ENCODE data around the gene NOTCH2.
"Not testable (repeated sequence)": the region's sequence is repeated elsewhere in the genome, so short reads cannot be mapped to it uniquely, and the experiment has no call there.

NOTCH2 gene

DNA sequence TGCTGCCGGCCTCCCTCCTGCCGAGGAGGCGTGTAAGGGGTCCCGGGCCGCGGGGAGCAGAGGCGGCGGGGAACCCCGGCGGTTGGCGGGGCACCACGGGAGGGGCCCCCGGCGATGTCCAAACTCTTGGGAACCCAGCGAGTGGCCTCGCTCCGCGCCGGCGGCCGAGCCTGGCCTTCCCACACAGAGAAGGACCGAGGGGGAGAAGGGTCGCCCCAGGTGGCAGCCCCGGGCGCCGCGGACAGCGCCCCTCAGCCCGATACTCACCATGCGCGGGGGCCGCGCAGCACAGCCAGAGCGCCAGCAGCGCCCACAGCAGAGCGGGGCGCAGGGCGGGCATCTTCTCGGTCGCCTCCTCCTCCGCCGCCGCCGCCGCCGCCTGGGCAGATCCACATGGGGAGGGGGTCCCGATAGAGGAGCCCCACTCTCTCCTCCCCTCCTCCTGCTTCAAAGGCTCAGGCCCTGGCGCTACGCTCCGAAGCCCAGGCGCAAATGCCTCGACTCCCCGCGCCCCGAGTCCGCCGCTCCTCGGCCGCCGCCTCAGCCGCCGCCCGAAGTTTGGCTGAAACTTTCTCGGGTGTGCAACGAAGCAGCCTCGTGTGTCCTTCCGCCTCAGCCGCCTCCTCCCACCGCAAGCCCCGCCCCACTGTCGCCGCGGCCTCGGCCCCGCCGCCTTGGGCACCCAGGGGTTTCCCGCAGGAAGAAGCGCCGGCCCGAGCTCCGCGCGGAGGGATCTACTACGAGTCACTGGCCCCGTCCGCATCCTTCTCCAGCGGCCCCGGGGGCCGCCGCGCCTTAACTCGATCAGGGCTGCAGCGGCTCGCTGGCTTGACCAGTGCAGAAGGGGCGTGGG, at the start of gene NOTCH2:
NOTCH2 (minus strand) TSS at position 596 of the 853 bp plus-strand sequence; CDS start at position 340, 256 bp downstream.
- DNase-seq, result not testable (repeated sequence)

DNA sequence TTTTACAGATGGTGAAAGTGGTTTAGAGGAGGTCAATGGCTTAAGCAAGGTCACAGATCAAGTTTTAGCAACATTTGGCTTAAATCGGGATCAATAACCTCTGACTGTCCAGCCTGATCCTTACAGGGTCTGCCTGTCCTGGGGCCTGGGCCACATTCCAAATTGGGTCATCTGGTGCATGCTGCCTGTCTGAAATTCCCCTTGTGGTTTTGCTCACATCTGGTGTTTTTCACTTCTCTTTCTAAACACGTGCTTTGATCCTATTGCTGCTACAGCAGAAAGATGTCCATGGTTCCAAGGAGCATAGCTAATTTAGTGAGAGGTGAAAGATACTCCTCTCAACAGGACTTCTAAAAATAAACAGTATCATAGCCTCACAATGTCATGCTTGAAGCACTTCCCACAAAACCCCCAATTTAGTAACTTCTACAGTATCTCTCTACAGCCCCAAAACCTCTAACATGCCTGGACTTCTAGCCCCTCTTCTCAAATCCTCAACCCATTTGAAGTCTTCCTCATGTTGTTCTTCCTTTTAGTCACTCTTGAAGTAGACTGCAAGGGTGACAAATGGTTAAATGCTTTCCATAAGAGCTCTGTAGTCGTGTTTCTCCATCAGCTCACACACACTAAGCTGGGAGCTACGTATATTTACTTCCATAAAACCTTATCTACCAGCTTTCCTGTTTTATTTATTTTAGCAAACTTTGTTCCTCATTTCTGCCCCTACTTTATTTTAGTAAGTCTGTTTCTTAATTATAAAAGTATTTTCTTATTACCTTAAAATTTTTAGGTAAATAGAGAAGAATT, 48.1 kb upstream of the NOTCH2 start:
- not testable (repeated sequence) for DNase-seq

DNA sequence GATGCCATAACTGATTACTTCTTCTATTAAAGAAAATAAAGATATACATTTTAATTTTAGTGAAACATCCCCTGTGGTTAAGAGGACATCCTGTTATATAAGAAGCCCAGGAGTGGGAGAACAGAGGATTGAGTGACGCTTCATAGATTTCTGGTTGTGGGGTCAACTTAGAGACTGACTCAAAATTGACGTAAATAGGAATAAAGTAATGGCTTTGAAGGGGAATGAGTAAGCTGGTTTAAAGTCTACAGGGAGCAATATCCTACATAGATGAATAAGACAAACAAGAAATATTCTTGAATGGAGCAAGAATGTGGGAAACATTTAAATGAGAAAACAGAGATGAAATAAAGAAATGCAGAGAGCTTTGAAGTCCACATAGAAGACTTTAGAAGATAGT, 46.6 kb upstream of the NOTCH2 start:
- DNase-seq, result not testable (repeated sequence)

DNA sequence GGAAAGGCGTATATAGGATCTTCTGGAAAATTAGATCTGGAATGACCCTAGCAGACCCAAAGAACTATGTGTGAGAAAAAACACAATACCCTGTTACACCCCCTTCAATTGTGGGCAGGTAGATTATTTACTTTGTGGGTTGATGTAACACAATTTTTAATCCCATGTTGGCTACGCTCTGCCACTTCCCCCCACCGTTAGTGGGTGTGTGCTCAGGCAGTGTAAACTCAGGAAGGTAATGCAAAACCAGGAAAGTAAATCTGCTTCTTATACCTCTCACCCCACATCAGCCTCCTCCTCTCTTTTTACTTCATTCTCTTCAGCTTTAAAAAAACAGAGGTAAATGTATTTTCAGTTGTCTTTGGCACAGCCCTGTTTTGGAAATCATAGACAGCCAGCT, 43.7 kb upstream of the NOTCH2 start:
- not testable (repeated sequence) for DNase-seq

DNA sequence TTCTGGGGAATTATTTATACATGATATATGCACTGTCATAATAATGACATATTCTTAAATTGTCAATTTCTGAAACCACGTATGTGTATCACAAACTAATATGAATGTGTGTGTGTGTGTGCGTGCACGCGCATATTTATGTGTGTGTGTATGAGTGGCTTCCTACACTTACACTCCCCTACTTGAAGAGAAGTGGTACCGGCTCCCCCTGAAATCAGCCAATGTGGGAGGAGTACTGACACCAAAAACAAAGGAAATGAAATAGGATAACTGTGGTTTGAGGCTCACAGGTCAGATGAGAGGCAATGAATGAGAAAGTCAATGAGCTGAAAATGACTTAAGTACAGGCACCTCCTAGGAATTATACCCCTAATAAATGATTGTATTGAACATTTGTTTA, 42.8 kb upstream of the NOTCH2 start:
- not testable (repeated sequence) for DNase-seq

DNA sequence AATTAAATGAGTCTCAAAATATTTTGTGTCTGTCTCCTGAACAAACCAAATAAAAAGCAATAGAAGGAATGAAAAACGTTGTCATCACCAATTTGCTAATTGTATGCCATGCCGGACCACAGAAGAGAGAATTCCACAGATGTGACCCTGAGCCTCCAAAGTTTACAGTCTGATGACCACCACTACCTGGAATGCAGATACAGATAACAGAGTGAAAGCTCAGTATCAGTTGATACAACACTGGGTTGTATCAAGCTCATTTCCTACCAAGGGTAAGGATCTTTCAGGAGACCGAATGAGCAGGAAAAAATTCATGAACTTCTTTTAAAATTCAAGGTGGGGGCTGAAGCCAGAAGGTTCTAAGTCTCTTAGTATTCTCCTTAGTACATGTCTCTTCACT, 42.3 kb upstream of the NOTCH2 start:
- DNase-seq, result not testable (repeated sequence)

DNA sequence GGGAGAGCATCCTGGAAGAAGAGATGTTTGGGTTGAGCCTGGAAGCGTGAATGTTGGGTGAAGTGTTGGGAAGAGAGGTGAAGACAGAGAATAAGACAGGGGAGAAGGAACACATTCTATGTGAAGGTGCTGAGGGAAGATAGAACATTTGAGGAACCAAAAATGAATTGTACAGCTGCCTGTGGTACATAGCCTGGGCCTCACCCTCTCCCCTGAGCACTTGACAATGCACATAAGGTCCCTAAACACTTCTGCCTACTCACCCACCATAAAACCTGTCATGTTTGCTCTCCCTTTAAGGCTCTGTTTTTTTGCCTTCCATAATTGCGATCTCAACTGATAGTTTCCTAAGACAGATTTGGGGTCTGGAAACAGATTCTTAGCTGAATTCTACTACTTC, 41.5 kb upstream of the NOTCH2 start:
- DNase-seq, result not testable (repeated sequence)

DNA sequence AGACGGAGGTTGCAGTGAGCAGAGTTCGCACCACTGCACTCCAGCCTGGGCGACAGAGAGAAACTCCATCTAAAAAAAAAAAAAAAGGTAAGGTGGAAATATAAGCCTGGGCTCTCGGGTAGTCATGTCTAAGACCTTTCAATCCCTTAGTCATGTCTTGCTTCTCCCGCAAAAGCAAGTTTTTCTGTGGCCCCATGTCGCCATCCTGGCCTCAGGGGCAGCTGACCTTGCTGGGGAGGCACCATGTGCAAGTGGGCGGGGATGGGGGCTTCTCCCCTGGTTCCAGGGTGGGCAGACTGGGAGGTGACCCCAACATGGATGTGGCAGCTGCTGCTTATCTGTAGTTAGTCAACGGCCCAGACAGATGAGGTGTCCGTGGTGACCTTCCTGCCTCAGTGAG, 40.2 kb upstream of the NOTCH2 start:
- not testable (repeated sequence) for DNase-seq

DNA sequence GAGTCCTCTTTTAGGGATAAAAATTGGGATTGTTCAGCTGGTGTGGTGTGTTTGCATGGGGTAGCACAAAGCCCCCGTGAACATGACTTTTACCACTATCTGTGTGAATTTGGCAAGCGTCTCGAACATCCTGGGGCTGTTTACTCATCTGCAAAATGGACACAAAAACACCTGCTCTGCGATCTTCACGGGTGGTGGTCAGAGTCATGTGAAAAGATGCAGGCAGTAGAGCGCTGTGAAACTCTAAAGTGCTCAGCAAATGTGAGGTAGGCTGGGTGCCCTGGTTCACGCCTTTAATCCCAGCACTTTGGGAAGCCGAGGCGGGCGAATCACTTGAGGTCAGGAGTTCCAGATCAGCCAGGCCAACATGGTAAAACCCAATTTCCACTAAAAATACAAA, 39.7 kb upstream of the NOTCH2 start:
- not testable (repeated sequence) for DNase-seq

DNA sequence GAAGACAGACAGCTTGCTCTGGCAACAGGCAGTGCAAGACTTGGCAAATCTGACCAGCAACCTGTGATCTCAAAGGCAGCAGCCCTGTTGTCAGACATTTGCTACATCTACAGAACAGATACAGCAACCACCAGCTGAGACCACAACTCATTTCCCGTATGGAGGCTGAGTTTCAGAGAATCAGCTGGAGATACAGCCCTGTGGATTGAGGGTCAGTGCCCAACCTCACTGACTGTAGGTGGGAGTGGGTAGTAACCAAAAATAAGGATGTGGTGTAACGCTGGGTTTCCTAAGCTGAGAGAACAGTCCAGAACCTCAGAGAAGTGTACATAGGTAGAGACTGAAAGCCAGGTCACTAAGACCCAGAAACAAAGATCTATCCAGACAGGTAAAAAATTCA, 35.8 kb upstream of the NOTCH2 start:
- DNase-seq, result not testable (repeated sequence)

DNA sequence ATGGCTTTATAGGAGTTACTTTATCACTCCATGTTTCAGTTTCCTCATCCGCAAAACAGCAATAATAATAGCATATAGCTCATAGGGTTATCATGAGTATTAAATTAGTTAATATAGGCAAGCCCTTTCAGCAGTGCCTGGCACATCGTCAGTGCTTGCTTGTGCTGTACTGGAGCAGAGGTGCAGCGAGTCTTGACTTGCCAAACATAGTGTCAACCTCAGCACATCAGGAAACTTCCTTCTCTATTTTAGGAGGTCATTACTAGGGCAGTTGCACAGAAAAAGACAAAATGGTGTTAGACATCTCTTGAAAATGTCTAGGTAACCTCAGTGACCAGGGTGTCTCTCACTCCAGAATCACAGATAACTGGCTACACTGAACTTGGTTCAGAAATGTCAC, 34.3 kb upstream of the NOTCH2 start:
- not testable (repeated sequence) for DNase-seq

DNA sequence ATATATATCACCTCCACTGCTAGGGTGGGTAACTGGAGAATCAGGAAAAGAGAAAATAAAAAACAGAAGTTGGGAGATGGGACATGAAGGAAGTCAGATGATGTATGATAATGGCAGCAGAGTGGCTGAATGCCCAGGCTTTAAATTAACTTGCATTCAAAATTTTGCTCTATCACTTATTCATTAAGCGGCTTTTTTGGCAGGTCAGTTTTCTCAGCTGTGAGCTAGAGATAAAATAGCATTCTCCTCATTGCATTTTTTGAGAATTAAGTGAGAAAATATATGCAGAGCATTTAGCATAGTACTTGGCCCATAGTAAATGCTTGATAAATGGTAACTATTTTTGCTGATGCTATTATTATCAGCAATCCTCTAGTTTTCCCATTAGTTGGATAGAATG, 32.1 kb upstream of the NOTCH2 start:
- not testable (repeated sequence) for DNase-seq

DNA sequence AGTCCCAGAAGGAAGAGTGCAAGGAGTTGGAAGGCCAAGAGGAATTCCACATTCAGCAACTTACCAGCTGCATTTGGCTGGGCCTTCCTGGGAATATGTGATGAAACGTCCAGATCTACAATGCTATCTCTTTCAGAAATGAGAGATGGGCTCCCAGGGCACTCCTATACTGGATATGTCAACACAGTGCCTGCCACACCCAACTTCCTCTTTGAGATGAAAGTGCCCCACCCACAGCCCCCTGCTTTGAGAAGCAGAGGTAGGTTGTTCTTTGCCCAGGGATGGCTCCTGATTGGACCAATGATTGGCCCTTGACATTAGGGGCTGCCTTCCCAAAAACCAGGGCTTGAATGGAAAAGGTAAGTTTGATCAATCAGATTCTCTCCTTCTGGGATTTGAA, 31.1 kb upstream of the NOTCH2 start:
- not testable (repeated sequence) for DNase-seq

DNA sequence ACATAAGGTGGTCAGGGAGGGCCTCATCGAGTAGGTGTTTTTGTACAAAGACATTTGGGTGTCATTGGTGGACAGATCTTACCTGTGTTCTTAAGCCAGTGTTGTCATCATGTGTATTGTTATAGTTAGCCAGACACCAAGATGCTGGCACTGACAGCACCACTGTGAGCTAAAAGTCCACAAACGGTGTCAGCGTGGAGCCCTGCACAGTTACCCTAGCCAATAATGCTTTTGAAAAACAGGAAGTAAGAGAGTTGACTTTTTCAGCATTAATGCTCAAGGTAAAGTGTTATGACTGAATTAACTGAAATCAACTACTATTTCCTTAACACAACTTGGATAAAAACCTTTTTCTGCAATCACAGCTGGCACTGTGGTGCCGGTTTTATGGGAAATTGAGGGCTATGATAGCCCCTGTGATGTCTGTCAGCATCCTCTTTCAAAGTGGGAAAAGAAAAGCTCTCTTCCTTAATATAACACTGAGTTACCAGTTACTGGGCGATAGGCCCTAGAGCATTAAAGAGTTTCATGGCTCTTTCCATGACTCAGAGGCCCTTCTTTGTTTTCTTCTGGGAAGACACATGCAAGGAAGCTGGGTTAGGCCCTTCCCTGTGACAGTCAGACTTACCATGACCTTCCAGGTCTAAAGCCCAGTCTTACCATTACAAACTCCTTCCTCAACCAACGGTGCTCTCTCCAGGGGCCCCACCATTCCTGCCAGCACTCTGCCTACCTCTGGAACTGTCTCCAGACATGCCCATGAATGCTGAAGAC, 29.7 kb upstream of the NOTCH2 start:
- DNase-seq, result not testable (repeated sequence)

DNA sequence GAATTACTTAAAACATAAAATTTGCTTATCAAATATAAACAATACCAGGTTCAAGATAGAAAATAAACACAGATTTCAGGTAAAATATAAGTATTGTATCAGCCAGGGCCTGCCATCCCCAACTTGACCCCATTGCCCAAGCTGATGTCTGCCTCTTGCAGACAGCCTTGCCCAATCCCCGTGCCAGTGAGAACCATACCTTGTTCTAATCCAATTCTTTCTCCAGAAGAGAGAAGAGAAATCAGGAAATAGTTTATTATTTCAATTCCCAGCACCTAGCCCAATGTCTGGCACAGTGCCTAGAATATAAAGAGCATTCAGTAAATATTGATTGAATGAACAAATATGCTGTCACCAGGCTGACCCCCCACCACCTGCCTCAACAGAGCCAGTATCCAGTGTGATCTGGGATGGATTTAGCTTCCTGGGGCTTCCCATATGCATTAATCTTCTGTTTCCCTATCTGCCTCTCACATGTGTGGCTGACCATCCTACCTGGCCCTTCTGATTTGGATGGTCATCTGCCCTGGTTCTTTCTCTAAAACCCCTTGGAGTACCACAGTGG, 27.6 kb upstream of the NOTCH2 start:
- peak; percentile 1 for DNase-seq

DNA sequence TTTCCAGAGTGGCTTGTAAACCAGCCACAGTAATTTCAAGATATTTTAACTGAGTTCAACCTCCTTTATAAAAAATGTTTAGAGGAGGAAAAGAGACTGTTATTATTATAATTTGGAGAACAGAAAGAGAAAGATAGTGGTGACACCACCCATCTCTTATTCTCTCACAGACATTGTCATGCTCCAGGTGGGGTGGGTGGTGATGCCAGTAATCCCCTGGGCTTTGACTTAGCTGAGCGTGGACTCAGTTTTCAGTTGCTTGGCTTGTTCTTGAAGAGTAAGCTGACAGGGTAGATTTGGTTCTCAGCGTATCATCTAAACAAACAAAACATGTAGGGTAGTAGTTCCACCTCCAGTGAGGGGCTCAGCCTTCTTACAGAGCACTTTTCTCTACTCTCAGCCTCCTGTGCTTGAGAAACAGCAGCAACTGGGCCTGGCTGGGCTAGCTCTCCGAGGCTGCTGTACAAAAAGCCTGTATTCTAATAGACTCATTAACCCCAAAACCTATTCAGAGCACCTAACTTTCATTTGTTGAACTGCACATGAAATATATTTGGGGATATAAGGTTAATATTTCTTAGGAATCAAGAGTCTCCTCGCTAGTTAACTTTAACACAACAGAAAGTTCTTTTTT, 24.2 kb upstream of the NOTCH2 start:
- DNase-seq, result not testable (repeated sequence)

DNA sequence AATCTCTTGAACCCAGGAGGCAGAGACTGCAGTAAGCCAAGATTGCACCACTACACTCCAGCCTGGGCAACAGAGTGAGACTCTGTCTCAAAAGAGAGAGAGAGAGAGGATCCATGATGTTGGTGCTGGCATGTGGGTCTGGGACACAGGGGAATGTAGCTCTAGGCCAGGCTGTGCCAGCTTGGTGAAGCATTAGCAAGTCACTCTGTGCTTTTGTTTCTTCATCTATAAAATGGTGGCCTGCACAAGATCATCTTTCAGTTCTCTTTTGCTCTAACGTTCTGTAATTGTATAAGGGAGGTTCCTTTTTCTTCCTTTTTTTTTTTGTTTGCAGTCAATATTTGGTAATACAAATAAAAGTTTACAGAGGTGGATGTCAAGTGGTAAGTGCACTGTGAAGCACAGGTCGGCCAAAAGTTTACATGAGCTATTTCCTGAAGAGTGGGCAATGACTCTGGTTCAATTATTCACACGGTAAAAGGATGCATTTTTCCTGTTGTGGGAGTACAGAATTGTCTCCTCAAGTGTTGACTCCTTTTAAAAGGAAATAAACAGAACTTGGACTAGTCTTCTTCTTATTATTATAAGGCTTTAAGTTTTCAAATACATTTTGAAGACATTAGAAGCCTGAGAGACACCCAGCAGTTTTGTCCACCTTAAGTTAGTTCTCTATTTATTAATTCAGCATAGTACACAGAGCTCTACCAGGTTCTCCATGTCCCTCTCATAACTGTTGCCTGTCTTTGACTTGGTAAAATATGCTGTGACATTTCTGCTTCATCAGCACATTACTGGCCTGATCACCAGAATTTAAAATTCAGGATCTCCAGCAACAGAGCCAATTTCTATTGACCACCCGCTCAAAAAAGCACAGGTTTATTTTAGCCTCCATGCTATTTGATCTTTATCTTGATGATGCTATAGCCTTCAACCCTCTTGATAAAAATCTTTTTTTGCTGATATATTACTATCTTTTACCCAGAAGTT, 23.1 kb upstream of the NOTCH2 start:
- DNase-seq, result not testable (repeated sequence)

DNA sequence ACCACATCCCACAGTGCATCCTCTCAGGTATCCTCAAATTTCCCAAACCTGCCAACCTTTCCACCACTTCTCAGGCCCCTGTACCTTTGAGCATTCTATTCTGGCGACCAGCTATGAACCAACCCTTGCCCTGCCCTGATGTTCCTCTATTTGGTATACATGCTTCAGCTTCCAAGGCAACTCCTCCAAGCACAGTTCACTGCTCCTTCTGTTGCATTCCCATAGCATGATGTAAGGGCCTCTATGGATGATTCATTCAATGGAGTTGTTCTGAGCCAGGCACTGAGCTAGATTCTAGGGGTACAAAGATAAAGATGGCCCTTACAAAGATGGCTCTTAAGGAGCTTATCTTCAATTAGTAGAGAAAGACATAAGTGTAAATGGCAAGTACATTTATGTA, 21.4 kb upstream of the NOTCH2 start:
- DNase-seq, result not testable (repeated sequence)

DNA sequence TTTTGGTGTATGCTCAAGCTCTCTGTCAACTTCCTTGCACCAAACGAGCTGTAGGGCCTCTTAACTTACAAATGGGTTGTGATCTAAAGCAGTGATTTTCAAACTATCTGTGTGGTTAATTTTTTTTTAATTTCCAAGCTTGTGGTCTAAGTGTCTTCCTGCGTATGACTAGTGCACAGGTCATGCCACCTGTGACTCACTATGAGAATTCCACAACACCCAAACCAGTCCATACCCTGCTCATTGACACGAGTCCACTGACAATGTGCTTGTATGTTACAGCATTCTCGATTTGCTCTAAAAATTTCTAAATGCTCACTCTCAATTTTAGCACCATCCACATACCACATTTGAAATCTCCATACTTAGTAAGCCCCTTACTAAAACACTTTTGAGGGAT, 18.5 kb upstream of the NOTCH2 start:
- not testable (repeated sequence) for DNase-seq

DNA sequence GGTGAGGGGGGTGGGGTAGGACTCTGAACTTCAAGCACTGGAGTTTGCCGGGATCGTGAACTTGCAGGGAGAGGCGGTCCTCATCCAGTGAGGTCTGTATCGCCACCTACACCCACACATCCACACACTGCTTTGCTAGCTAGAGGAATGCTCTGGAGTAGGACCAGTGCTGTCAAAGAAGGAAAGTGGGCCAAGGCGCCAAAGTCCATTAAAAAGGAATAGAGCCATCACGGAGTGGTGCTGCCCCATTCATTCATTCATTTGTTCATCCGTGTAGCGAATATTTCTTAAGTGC, 405 bp upstream of the NOTCH2 start:
- DNase-seq, result not testable (repeated sequence)

DNA sequence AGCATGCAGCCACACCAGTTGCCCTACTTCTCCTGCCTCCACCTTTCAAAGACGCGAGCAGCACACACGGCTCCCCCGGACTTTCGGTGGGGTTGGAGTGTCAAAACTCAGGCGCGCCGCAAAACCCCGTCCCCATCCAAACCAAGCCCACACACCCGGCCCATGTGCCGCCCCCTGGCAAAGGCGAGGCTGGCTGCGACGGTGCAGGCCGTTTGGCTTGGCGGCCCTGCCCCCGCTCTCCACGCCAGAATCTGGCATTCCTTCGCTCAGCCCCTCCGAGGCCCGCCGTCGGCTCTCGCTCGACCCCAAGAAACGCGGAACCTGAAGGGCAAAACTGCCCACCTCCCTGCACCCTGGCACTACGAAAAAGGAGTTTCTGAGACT, 787 bp downstream of the NOTCH2 start:
- DNase-seq, result not testable (repeated sequence)
